G401 (cell line): ENCODE measurements around the gene FAM136A. TPM values are rescaled to one million over a fixed set of nuclear protein-coding genes. Genes with fewer than 3 reads are reported as not detected.

ENCODE experiments used
- total RNA-seq: library from RNA; depleted of rRNA; stranded (reverse); fragments of >200 nt; shearing (Covaris generic); gene quantifications from 2 replicates; pipeline ENCODE4 v1.2.3, GENCODE V29; 2014; rRNA removed

Gene FAM136A
- total RNA-seq, 1 experiment from 2014 or later, result 102 TPM

Other genes starting within 250 kb of the FAM136A start
- gene PCBP1, start 214.6 kb downstream of the FAM136A start, total RNA-seq, result 150 and 167 TPM in 2 replicates
- 5.3 and 6.8 TPM in 2 replicates for gene C2orf42, start 111.0 kb downstream of the FAM136A start, total RNA-seq
- 98.9 and 99.1 TPM in 2 replicates for gene TIA1, start 53.4 kb downstream of the FAM136A start, total RNA-seq
- 8.1 and 18.8 TPM in 2 replicates for gene PCYOX1, start 43.9 kb downstream of the FAM136A start, total RNA-seq
- gene SNRPG, start 8.3 kb downstream of the FAM136A start, total RNA-seq, result 238 and 239 TPM in 2 replicates